ENCODE results near the gene CDH4.

The CDH4 gene

GRCh38 chr20:61861054-61861841 lies 609.2 kb downstream of the CDH4 start:
- no peak for DNase-seq

- DNase-seq, result no peak
Measured at GRCh38 chr20:61861858-61862257, 609.8 kb downstream of the CDH4 start.

- DNase-seq, result no peak
Measured at GRCh38 chr20:61862881-61863280, 610.8 kb downstream of the CDH4 start.

- DNase-seq, result no peak
Measured at GRCh38 chr20:61864481-61864880, 612.4 kb downstream of the CDH4 start.

DNA sequence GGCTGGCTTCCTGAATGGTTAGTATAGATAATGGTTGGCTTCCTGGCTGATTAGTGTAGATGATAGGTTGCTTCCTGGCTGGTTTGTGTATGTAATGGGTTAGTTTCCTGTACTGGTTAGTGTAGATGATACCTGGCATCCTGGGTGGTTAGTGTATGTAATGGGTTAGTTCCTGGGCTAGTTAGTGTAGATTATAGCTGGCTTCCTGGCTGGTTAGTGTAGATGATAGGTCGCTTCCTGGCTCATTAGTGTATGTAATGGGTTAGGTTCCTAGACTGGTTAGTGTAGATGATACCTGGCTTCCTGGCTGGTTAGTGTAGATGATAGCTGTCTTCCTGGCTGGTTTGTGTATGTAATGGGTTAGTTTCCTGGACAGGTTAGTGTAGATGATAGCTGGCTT lies 613.3 kb downstream of the CDH4 start:
- DNase-seq, result no peak

DNA sequence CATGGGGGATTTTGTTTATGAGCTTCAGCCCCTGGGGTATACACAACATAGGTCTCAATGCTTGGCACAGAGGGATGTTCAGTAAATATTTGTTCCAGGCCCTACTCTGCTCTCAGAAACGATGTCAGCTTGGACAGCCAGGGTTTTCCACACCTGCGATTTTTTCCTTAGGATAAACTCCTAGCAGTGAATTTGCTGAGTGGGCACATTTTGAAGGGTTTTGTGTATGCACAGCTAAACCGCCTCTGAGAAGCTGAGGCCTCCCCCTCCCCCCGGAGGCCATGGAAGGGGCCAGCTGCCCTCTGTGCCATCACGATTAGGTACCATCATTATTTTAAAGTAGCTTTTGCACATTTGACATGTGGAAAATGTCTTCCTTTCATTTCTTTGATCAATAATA lies 614.1 kb downstream of the CDH4 start:
- no peak for DNase-seq

GRCh38 chr20:61868006-61868405 lies 615.9 kb downstream of the CDH4 start:
- DNase-seq, result no peak

- DNase-seq, result no peak
Measured at GRCh38 chr20:61868466-61869090, 616.5 kb downstream of the CDH4 start.

DNA sequence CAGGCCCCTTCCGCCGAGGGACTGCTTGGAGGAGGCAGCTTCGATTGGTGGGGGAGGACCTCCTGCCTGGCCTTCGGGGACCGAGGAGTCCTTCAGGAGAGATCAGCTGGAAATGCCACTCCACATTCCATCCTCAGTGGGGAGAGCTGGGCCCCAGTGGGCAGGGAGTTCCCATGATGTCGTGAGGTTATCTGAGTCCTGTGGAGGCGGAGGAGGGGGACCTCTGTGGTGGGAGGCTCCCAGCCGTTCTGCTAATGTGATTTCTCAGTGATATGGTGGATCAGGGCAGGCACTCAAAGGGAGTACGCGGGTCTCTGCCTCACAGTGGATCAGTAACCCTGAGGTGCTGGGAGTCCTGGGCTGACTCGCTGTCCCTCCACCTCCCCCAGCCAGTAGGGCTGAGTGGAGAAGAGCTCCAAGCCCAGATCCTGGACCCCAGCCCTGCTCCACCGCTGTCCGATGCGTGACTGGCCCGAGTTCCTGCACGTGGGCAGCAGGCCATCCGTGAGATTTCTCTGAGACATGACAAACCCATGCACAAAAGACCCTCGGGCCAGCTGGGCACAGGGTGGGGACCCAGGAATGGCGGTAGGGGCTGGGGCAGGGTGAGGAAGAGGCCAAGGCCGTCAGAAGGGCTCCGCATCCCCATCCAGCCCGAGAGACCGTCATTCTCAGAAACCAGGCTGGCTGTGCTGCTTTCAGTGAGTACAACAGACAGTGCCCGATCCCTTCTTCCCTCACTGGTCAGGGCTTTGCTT lies 617.9 kb downstream of the CDH4 start:
- DNase-seq, result no peak

GRCh38 chr20:61871160-61871559 lies 619.1 kb downstream of the CDH4 start:
- DNase-seq, result no peak

- DNase-seq, result no peak
Measured at GRCh38 chr20:61871913-61872312, 619.9 kb downstream of the CDH4 start.

- DNase-seq, result no peak
Measured at GRCh38 chr20:61872371-61872900, 620.4 kb downstream of the CDH4 start.

GRCh38 chr20:61873651-61874420 lies 621.8 kb downstream of the CDH4 start:
- no peak for DNase-seq

DNA sequence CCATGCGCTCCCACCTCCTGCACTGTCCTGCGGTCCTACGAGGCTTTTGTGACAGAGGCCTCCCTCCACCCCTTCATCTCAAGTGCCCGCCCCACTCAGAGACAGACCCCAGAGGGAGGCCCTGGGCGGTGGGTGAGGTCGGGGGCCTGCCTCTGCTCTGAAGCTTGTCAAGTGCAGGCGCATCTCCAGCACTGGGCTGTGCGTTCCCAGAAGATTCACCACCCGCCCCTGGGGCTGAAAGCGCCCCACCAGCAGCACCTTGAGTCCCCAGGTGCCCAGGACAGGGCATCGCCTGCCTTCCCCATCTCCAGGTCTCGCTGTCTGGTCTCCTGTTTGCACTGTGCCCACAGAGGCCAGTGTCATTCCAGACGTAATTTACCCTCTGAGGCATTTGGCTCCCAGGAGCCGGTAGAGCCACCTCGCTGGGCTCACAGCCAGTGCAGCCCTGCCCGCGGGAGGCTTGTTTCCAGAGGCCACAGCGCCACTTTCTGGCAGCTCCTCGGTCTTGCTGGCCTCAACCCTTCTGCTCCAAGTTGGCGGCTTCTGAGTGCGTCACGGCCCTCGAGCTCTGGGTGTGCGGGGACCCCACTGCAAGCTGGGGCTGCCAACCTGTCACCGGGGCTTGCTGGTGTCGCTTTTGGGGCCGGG lies 622.5 kb downstream of the CDH4 start:
- DNase-seq, result no peak

DNA sequence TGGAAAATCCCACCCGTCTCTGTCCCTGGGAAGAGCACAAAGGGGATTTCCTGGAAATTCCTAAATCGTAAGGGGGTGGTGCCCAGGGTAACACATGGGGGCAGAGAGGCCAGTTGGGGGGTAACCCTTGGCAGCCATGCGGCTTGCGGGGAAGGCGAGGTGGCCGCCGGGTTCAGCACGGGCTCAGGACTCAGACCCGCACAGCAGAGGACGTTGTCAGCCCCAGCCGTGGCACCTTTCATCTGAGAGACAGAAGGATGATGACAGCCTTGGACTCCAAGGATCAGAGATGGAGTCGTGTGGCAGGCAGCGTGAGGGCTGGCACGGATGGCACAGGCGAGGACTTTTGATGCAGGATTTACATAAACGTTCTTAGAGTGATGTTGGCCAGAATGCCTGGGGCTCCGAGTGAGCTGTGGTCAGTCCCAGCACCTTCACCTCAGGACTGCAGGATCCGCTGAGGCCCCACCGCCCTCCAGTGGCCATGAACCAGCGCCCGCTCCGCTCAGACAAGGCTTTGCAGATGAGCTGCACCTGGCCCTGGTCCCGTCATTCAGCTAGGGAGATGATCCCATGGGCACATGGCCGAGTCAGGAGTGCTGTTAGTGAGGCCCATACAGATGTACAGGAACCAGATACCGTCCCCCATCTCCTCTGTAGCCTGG lies 623.3 kb downstream of the CDH4 start:
- no peak for DNase-seq

GRCh38 chr20:61875996-61876395 lies 623.9 kb downstream of the CDH4 start:
- no peak for DNase-seq

- DNase-seq, result no peak
Measured at GRCh38 chr20:61876952-61877728, 625.1 kb downstream of the CDH4 start.

DNA sequence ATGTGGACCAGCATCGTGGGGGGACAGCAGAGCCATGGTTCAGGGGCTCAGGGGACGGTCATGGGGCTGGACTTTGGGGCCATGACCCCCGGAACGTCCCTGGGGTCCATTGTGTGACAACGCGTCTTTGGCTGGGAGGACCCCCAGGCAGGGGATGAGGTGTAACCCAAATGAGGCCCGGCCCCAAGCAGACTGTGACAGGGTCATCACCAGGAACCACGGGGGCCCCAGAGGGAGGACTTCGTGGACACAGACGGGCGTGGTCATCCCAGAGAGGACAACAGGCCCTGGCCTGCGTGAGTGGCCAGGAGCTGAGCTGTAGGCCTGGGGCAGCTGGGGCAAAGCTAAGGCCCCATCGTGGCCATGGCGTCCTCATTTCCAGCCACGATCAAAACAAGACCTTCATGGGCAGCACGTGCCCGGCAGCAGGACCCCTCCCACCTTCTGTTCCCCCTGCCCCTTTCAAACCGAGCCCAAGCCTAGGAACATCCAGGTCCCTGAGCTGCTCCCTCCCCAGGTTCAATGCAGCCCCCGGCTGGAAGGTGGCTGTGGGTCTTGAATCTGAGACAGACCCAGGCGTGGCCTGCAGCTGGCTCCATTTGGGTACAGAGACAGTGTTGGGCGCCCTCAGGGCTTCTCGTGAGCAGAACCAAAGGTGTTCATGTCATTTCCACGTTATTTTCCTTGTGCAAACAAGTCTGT lies 625.9 kb downstream of the CDH4 start:
- DNase-seq, result no peak

DNA sequence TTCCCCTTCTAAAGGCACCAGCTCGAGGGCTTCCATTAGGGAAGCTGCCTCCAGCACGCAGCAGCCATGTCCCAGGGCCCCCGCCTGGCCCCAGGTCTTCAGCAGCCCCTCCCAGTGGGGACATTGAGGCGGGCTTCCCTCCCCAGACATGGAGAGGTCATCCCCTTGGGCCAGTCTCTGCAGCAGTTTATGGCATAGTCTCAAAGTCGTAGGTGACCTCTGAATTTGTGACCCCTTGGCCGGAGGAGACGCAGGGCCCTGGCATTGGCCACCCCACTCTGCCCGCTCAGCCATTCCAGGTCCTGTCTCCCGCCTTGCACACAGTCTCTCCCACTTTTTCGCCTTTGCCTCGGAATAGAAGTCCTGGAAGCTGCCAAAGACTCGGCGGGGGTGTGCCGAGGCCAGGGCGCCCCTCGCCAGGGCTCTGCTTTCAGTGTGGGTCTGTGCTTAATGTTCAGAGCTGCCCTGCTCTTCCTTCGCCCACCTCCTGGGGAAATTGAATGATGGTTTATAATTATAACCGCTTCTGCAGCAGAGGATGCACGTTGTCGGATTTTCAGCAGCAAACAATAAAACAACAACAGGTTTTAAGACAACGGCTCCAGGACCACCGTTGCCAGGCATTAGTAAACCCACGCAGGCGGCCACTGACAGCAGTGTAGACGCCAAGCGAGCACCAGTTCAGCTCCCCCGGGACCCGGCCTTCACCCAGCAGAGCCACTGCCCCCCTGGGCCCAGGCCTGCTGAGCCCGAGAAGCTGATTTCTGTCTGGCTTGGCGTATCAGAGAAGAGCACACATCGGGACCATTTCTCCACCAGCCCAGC lies 626.6 kb downstream of the CDH4 start:
- DNase-seq, result no peak

DNA sequence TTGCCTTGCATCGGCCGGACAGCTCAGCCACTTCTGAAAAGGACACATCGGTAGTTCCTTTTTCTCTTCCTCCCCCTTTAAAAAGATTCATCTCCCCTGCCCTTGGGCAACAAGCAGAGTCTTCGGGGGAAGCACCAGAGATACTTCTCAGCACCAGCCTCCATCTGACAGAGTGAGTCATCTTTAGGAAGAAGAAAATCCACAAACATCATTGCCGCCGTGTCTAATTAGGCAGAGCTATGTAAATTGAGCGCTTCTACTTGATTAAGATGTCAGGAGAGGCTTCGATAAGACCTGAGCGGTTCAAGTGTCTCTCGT lies 627.2 kb downstream of the CDH4 start:
- DNase-seq, result no peak
